Measurements from ENCODE around the gene CAVIN2. TPM values are rescaled to one million over a fixed set of nuclear protein-coding genes. Genes with fewer than 3 reads are reported as not detected.

The CAVIN2 gene
- total and polyA plus RNA-seq, 12 donors: 11.9 to 41.9 (median 26.3) TPM

- no peak overlapping the region for H3K27ac ChIP-seq
- H3K4me1 ChIP-seq (replicated peaks in 1 of 2): peaks cover 0 to 18% of the 10 kb centered on the region in 2 donors
- TF ChIP-seq CTCF (IDR thresholded peaks at IDR 0.05) (no peak), POLR2A (IDR thresholded peaks at IDR 0.05) (no peak)
- peaks cover 4% of the 10 kb centered on the region for H3K27me3 ChIP-seq
- no peak for DNase-seq
- H3K9me3 ChIP-seq (replicated peaks in 1 of 3): no peaks in the 10 kb centered on the region
- WGBS, 4 donors: 89 to 93% (median 91%) methylated on average over 7 of the region's 7 CpGs
- intact Hi-C loops (cut with DNase I): no loop called here
- H3K4me3 ChIP-seq: no peak overlapping the region
- H3K36me3 ChIP-seq (replicated peaks in 1 of 2): no peaks in the 10 kb centered on the region
Measured at GRCh38 chr2:191856111-191856876, 9.4 kb upstream of the CAVIN2 start.

- Histone ChIP-seq H3K9me3 (replicated peaks in 1 of 3) (no peaks in the 10 kb centered on the region), H3K27ac (no peak overlapping the region)
- intact Hi-C loops (cut with DNase I): no loop called here
Measured at GRCh38 chr2:191855382-191855781, 8.5 kb upstream of the CAVIN2 start.

DNA sequence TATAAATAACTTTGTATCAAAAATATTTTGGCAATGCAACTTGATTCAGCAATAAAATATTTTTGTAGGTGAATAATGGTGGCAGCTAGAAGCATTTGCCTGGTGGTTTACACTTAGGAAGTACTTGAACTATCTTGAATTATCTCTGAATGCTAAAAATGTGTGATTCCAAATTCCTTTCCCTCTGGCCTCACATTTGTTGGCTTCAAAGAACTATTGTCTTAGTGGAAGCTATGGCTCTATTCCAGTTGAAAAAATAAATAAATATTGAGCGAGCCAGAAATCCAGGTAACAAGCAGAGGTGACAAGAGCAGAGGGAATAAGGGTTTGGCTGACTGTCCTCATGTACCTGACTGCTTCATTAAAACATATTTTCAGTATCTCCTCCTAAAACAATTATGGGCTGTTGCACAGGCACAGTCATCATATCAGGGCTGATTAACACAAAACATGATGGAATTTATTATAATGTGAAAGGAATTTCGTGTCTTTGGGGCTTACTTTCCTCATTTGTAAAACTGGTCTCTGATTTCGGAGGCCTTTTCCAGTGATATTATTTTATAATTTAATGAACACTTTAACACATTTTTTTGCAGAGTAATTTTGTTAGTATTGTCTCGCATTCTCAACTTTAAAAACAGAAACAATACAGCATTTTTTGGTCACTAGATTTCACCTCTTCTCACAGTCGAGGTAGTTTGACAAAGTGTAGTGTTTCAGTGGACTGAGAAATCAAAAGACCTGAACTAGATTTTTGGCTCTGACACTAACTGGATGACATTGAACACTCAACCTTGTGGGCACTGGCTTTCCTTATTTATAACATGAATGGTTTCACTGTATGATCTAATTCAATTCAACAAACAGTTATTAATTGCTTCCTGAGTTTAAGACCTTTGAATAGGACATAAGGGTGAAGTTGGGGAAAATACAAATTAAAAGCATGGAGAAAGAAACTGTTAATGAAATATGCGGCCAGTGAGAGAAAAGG is 7.8 kb upstream of the CAVIN2 start:
- intact Hi-C loops (cut with DNase I): no loop called here

More at GRCh38 chr2:191855382-191855781, 8.5 kb upstream of the CAVIN2 start:
- 70 to 75% (median 72%) methylated on average over 5 of the region's 5 CpGs for WGBS, 4 donors
- TF ChIP-seq POLR2A (IDR thresholded peaks at IDR 0.05): no peak
- no peak for TF ChIP-seq CTCF (IDR thresholded peaks at IDR 0.05)
- DNase-seq: no peak
- H3K4me1 ChIP-seq (replicated peaks in 1 of 2): peaks cover 0 to 18% of the 10 kb centered on the region in 2 donors
- H3K4me3 ChIP-seq: no peak overlapping the region
- H3K27me3 ChIP-seq: peaks cover 4% of the 10 kb centered on the region
- no peaks in the 10 kb centered on the region for H3K36me3 ChIP-seq (replicated peaks in 1 of 2)

More for the DNA sequence above, 7.8 kb upstream of the CAVIN2 start:
- Histone ChIP-seq H3K4me3 (no peak overlapping the region), H3K4me1 (replicated peaks in 1 of 2) (peaks cover 0 to 18% of the 10 kb centered on the region in 2 donors), H3K27me3 (peaks cover 4% of the 10 kb centered on the region), H3K27ac (peak overlapping the region in 2 of 5 donors; percentile 11 to 18), H3K9me3 (replicated peaks in 1 of 3) (no peaks in the 10 kb centered on the region), H3K36me3 (replicated peaks in 1 of 2) (no peaks in the 10 kb centered on the region)
- DNase-seq: no peak
- no peak for TF ChIP-seq POLR2A (IDR thresholded peaks at IDR 0.05)
- TF ChIP-seq CTCF (IDR thresholded peaks at IDR 0.05): no peak
- 56 to 61% (median 59%) methylated on average over 6 of the region's 6 CpGs for WGBS, 4 donors
